Activated naive CD8-positive, alpha-beta T cell treated with anti-CD3 and anti-CD28 coated beads, Interleukin-2, amount 10 ng/mL, durations not matched to agents 7 days and 5 days (primary cell): ENCODE results near the gene CAPN15. TPM values are rescaled to one million over a fixed set of nuclear protein-coding genes. Genes with fewer than 3 reads are reported as not detected.

Source experiments
- ATAC-seq: fragments of 150-1000 bp; cut with Tn5 transposase; one replicate; pipeline ENCODE4 v1.10.0; 2021; ENCODE audit warnings: low read depth, moderate library complexity
- POLR2A ChIA-PET: fragments of 350-600 bp; sonication (Branson Sonifier 250); formaldehyde crosslinking; loops from one replicate; lab custom pipeline; 2021; ENCODE audit warnings: antibody characterized with exemption; lab: Charles Lee
- DNase-seq: peaks from one replicate; pipeline ENCODE4 v3.0.0; 2021
- H3K27ac Mint-ChIP-seq: one replicate; pipeline ENCODE4 v1.8.0; 2022; ENCODE audit warnings: mild to moderate bottlenecking, mixed read lengths
- H3K27me3 Mint-ChIP-seq: one replicate; pipeline ENCODE4 v1.8.0; 2022; ENCODE audit warnings: mild to moderate bottlenecking, moderate library complexity, mixed read lengths
- H3K36me3 Mint-ChIP-seq: one replicate; pipeline ENCODE4 v1.8.0; 2021; ENCODE audit warnings: mild to moderate bottlenecking, mixed read lengths
- H3K4me1 Mint-ChIP-seq: one replicate; pipeline ENCODE4 v1.8.0; 2021; ENCODE audit warnings: mixed read lengths
- H3K4me3 Mint-ChIP-seq: one replicate; pipeline ENCODE4 v1.8.0; 2022; ENCODE audit warnings: mild to moderate bottlenecking, moderate library complexity, mixed read lengths
- H3K9me3 Mint-ChIP-seq: one replicate; pipeline ENCODE4 v1.8.0; 2021; ENCODE audit warnings: mixed read lengths
- total RNA-seq, 2 experiments: library from RNA; stranded (reverse); gene quantifications; one replicate each; pipeline ENCODE4 v1.2.3, GENCODE V29; 2021

The CAPN15 gene
- total RNA-seq, 2 experiments from 2014 or later = 83.5 to 87.4 TPM

DNA sequence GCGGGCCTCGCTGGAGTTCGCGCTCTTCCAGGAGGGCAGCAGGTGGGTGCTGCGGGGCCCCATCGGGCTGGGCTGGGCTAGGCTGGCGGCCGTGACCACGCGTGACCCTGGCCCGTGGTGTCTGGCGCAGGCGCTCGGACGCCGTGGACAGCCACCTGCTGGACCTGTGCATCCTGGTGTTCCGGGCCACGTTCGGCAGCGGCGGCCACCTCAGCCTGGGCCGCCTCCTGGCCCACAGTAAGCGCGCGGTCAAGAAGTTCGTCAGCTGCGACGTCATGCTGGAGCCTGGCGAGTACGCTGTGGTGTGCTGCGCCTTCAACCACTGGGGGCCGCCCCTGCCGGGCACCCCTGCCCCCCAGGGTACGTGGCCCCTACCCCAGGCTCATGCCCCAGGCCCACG, 24.7 kb downstream of the CAPN15 start:
- no peak for ATAC-seq
- Mint-ChIP-seq H3K4me3 (no peak overlapping the region), H3K27ac (no peak overlapping the region), H3K27me3 (no peaks in the 10 kb centered on the region), H3K36me3 (no peaks in the 10 kb centered on the region), H3K4me1 (no peaks in the 10 kb centered on the region), H3K9me3 (no peaks in the 10 kb centered on the region)
- no peak for DNase-seq
- POLR2A ChIA-PET = no interaction called here

DNA sequence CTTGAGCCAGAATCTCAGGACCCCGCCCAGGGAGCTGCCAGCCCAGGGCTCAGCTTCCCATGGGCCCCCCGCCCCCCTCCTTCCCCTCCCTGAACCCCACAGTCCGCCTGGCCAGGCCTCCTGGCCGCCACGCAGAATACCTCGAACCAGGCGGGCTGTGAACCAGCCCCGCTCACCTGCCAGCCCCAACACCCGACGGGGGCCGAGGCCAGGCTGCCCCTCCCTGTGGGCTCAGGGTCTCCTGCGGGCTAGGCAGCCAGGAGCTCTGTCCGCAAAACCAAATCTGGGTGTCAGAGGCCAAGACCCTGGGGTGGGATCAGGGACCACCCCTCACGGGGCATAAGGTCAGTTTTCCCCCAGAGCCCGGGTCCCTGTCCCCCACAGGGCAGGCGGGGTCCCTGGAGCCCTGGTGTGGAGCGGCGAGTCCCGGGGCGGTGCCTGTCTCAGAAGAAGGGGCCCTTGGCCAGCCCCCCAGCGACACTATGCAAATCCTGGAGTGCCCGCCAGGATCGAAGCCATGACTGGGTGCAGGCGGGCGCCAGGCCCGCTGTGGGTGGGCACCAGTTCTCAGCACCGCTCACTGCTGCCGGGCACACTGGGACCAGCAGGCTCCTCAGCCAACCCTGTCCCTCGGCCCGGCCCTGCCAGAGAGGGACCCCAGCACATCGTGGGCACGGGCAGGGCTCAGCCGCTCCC, 26.2 kb downstream of the CAPN15 start:
- DNase-seq (no peak), ATAC-seq (no peak)
- POLR2A ChIA-PET = no interaction called here
- Mint-ChIP-seq H3K9me3 (no peaks in the 10 kb centered on the region), H3K27ac (no peak overlapping the region), H3K4me1 (no peaks in the 10 kb centered on the region), H3K27me3 (peaks cover 4% of the 10 kb centered on the region), H3K4me3 (no peak overlapping the region), H3K36me3 (no peaks in the 10 kb centered on the region)

DNA sequence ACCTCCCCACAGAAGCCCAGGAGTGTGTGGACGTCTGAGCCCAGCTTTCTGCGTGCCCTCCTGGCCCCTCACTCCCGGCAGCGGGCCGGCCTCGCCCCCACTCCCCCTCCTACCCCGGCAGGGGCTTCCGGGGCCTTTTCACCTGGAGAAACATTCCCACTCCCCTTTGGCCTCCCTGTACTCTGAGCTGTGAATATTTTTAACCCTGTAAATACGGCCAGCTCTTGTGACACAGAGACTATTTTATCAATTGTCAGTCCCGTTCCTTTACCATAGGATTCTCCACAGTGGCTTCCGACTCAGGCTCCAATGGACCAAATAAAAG, 26.7 kb downstream of the CAPN15 start:
- Mint-ChIP-seq H3K9me3 (no peaks in the 10 kb centered on the region), H3K4me3 (no peak overlapping the region), H3K4me1 (no peaks in the 10 kb centered on the region), H3K27me3 (peaks cover 4% of the 10 kb centered on the region), H3K27ac (no peak overlapping the region), H3K36me3 (no peaks in the 10 kb centered on the region)
- ATAC-seq (no peak), DNase-seq (no peak)
- POLR2A ChIA-PET = no interaction called here

DNA sequence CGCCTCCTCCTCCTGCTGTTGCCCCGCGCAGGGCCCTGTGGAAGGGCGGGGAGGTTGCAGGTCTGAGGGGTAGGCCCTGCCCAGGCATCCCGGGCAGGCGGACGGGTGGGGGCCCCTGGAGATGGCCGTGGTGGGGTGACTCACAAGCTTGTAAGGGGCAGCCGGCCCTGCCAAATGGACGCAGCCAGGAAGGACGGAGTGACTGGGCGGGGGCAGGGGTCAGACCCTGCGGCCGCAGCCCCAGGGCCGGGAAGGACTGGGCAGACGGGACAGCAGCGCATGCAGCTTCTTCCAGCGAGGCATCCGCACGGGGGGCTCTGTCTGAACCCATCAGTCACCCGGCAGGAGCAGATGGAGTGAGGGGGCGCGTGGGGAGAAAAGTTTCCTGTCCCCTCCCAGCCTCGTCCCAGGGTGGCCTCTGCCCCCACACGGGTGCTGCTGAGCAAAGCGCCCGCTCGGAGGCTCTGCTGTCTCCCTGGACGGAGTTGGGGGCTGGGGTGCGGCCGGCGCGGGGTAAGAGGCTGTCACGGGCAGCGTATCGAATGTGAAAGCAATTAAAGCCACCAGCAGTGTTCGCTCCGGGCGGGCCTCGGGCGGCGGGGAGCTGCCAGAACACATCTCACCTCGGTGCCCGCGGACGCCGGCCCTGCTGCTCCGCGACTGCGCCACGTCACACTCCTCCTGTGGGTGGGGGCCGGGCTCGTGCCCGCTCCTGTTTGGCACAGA, 27.3 kb downstream of the CAPN15 start:
- ATAC-seq (no peak), DNase-seq (no peak)
- Mint-ChIP-seq H3K4me3 (no peak overlapping the region), H3K36me3 (no peaks in the 10 kb centered on the region), H3K9me3 (no peaks in the 10 kb centered on the region), H3K4me1 (no peaks in the 10 kb centered on the region), H3K27me3 (peaks cover 7% of the 10 kb centered on the region), H3K27ac (no peak overlapping the region)
- POLR2A ChIA-PET = no interaction called here

DNA sequence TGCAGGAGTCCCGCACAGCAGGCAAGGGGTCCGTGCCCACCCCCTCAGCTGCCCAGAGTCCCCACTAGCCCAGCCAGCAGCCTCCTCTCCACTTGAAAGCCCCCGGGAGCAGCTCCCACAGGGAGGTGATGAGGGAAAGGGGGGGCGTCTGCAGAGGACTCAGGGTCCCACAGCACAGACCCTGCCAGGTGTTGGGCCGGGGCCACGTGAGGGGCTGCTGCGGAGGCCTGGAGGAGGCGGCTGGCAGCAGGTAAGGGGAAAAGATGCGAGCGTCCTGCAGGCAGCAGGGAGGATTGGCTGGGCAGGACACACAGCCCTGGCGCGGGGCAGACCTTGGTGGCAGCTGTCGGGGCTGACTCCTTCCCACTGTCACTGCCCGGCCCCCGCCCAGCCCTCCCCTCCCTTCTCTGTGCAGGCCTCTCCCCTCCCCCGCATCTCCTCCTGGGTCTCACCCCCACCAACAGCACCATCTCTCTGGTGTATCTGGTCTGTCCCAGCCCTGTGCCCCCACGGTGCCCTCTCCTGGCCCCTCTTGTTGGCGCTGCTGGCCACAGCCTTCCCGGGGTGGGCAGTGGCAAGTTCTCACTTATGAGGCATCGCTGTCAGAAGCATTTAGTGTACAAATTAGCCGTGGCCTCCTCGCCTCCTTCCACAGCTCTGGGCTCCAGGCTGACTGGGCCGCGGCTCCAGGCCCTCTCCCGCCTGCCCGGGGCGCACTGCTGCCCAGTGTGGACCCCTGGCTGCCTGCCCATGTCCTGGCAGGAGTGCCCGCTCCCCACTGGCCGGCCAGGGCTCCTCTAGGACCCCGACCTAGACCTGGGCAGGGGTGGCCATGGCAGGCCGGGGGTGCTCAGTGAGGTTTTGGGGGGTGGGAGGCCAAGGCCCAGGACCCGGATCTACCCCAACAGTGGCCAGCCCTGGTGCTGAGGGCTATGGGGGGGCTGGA, 28.3 kb downstream of the CAPN15 start:
- POLR2A ChIA-PET = no interaction called here
- no peak overlapping the region for H3K4me3 Mint-ChIP-seq
- no peaks in the 10 kb centered on the region for H3K36me3 Mint-ChIP-seq
- H3K27me3 Mint-ChIP-seq = peaks cover 7% of the 10 kb centered on the region
- no peak for DNase-seq
- H3K4me1 Mint-ChIP-seq = no peaks in the 10 kb centered on the region
- no peak overlapping the region for H3K27ac Mint-ChIP-seq
- H3K9me3 Mint-ChIP-seq = no peaks in the 10 kb centered on the region
- ATAC-seq = no peak

GRCh38 chr16:556474-557173, 29.1 kb downstream of the CAPN15 start:
- Mint-ChIP-seq H3K9me3 (no peaks in the 10 kb centered on the region), H3K36me3 (no peaks in the 10 kb centered on the region), H3K4me1 (no peaks in the 10 kb centered on the region), H3K27me3 (peaks cover 9% of the 10 kb centered on the region), H3K4me3 (no peak overlapping the region), H3K27ac (no peak overlapping the region)
- DNase-seq (no peak), ATAC-seq (no peak)
- POLR2A ChIA-PET = no interaction called here

GRCh38 chr16:557463-558297, 30.2 kb downstream of the CAPN15 start:
- Mint-ChIP-seq H3K27ac (no peak overlapping the region), H3K4me1 (no peaks in the 10 kb centered on the region), H3K4me3 (no peak overlapping the region), H3K27me3 (peaks cover 9% of the 10 kb centered on the region), H3K36me3 (no peaks in the 10 kb centered on the region), H3K9me3 (no peaks in the 10 kb centered on the region)
- POLR2A ChIA-PET = no interaction called here
- DNase-seq (no peak), ATAC-seq (no peak)

GRCh38 chr16:558298-559020, 30.9 kb downstream of the CAPN15 start:
- ATAC-seq (peak; percentile 16), DNase-seq (no peak)
- Mint-ChIP-seq H3K4me1 (no peaks in the 10 kb centered on the region), H3K27ac (no peak overlapping the region), H3K4me3 (no peak overlapping the region), H3K9me3 (no peaks in the 10 kb centered on the region), H3K27me3 (peaks cover 9% of the 10 kb centered on the region), H3K36me3 (no peaks in the 10 kb centered on the region)
- POLR2A ChIA-PET = no interaction called here

- DNase-seq = no peak
- peaks cover 9% of the 10 kb centered on the region for H3K27me3 Mint-ChIP-seq
- POLR2A ChIA-PET = no interaction called here
- H3K4me3 Mint-ChIP-seq = no peak overlapping the region
- H3K9me3 Mint-ChIP-seq = no peaks in the 10 kb centered on the region
- no peak overlapping the region for H3K27ac Mint-ChIP-seq
- no peak for ATAC-seq
- H3K4me1 Mint-ChIP-seq = no peaks in the 10 kb centered on the region
- H3K36me3 Mint-ChIP-seq = no peaks in the 10 kb centered on the region
These were observed 31.5 kb downstream of the CAPN15 start for GRCh38 chr16:559021-559380.

GRCh38 chr16:559411-560203, 32.1 kb downstream of the CAPN15 start:
- POLR2A ChIA-PET = no interaction called here
- Mint-ChIP-seq H3K27me3 (peaks cover 9% of the 10 kb centered on the region), H3K9me3 (no peaks in the 10 kb centered on the region), H3K27ac (no peak overlapping the region), H3K4me3 (no peak overlapping the region), H3K36me3 (no peaks in the 10 kb centered on the region), H3K4me1 (no peaks in the 10 kb centered on the region)
- ATAC-seq = no peak
- DNase-seq = no peak

DNA sequence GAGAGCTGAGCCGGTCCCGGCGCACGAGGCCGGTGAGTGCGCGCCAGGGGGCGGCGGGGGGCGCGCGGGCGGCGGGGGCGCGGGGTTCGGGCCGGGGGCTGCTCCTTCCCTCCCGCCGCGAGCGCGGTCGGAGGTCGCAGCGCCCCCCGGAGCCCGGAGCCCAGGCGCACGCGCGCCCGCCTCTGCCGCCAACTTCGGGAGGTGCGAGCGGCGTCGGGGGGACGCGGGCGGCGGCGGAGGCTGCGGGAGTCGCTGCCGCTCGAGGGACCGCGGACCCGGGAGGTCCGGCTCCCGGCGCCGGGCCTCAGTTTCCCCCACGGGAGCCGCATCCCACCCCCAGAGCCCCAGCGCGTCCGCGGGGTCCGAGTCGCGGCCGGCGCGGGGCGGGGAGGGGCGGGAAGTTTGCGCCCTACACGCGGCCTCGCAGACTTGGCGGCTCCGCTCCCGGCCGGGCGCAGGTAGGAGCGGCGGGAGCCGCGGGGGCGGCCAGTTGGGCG, 32.7 kb downstream of the CAPN15 start, which contains the start of gene PRR35:
Gene PRR35 (plus strand): TSS at position 191 of the 497 bp plus-strand sequence. CDS start 2,901 bp downstream, outside the sequence.
- H3K9me3 Mint-ChIP-seq = no peaks in the 10 kb centered on the region
- peaks cover 9% of the 10 kb centered on the region for H3K27me3 Mint-ChIP-seq
- ATAC-seq (no peak), DNase-seq (no peak)
- POLR2A ChIA-PET = no interaction called here
- H3K27ac Mint-ChIP-seq = no peak within 1 kb of the TSS
- H3K36me3 Mint-ChIP-seq = no peaks in the 10 kb centered on the region
- H3K4me1 Mint-ChIP-seq = no peaks in the 10 kb centered on the region
- H3K4me3 Mint-ChIP-seq = no peak within 1 kb of the TSS
